Breast epithelium (tissue), 4 donors: ENCODE results near the gene ADAMTS1. TPM values are rescaled to one million over a fixed set of nuclear protein-coding genes. Genes with fewer than 3 reads are reported as not detected.

ENCODE experiments used
- DNase-seq, 2 donors: peaks; one replicate each; pipeline ENCODE4 v3.0.0-alpha.2; 2019; ENCODE audit warnings: low spot score in 2 of 2
- H3K27ac ChIP-seq, 2 donors: fragments of 200-600 bp; sonication (generic) in 1 of 2; one replicate each; pipeline ENCODE4 v1.5.1; 2016 to 2019; ENCODE audit warnings: mild to moderate bottlenecking in 1 of 2
- H3K27me3 ChIP-seq, 2 donors: fragments of 200-600 bp; sonication (generic) in 1 of 2; one replicate each; pipeline versions ENCODE4 v1.5.1 to v1.6.0; 2017 to 2019; ENCODE audit warnings: control low read depth in 1 of 2, mild to moderate bottlenecking in 1 of 2
- H3K36me3 ChIP-seq: fragments of 200-600 bp; one replicate; pipeline ENCODE4 v1.5.1; 2019
- H3K4me1 ChIP-seq, 2 donors: fragments of 200-600 bp; sonication (generic); one replicate each; pipeline ENCODE4 v1.5.1; 2016 to 2019; ENCODE audit warnings: control low read depth in 1 of 2
- H3K4me3 ChIP-seq, 3 donors: fragments of 200-600 bp; sonication (generic); 1 replicate in 2 of 3; 2 replicates in 1 of 3; pipeline ENCODE4 v1.5.1; 2016 to 2019; ENCODE audit warnings: mild to moderate bottlenecking in 3 of 3, moderate library complexity in 2 of 3
- H3K9me3 ChIP-seq, 2 donors: fragments of 200-600 bp; sonication (generic) in 1 of 2; one replicate each; pipeline ENCODE4 v1.5.1; 2016 to 2019; ENCODE audit warnings: control low read depth in 1 of 2
- POLR2A ChIP-seq: fragments of 450-650 bp; IDR thresholded peaks from one replicate; pipeline ENCODE4 v1.6.1; 2016; ENCODE audit warnings: antibody characterized with exemption, mild to moderate bottlenecking, moderate library complexity
- POLR2AphosphoS5 ChIP-seq, 3 donors: sonication (generic); formaldehyde crosslinking; IDR thresholded peaks; one replicate each; pipeline ENCODE4 v1.6.1; 2017; ENCODE audit warnings: antibody characterized with exemption in 3 of 3
- intact Hi-C: fragments of 100-400 bp; cut with DNase I; formaldehyde crosslinking; loops from one replicate; pipeline ENCODE4 v1.15.1; 2023; ENCODE audit warnings: low total_unique reads
- total RNA-seq, 3 donors: library from RNA; depleted of rRNA; stranded (reverse); fragments of >200 nt; gene quantifications; one replicate each; pipeline ENCODE4 v1.1.0, GENCODE V29; 2016
- TF ChIP-seq, protein P1 (sequence below), 3 donors: fragments of 450-650 bp; IDR thresholded peaks; one replicate each; pipeline ENCODE4 v1.5.1; 2016 to 2017; ENCODE audit warnings: antibody characterized with exemption in 3 of 3, mild to moderate bottlenecking in 3 of 3, moderate library complexity in 3 of 3

Gene ADAMTS1
- total RNA-seq, 3 donors from 2014 or later, result 72.0 to 198 (median 72.7) TPM

DNA sequence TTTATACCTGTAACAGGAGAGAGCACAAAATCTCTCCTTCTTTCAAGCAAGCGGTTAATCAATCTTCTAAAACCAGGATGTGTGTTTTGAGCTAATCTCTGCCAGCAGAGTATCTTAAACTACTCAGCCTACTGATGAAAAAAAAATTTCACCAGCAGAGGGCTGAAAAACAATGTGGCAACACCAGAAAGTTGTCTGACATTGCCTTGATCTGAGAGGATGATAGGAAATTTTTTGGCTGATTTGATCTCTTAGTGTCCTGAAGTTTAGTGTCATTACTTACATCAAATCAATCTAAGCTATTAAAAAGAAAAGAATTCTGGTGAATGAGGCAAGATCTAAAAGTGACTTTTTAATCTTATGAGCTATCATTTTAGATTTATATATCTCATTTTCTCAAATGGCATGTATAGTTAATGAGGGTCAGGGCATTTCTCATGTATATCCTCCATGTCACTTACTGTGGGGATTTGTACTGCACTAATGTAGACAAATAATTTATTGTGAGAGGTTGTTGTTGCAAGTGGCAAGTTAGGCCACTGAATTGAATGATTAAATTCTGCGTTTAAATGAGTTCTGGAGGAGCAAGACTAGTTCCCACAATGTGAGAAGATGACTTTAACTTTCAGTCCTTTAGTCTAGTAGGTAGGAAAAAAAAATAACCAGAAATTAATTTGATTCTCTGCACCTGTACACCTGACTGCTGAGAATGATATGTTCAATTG is 10.9 kb downstream of the ADAMTS1 start:
- DNase-seq, result no peak
- no peaks in the 10 kb centered on the region for H3K27me3 ChIP-seq
- no peaks in the 10 kb centered on the region for H3K36me3 ChIP-seq
- no peaks in the 10 kb centered on the region for H3K4me1 ChIP-seq
- no peak overlapping the region for H3K27ac ChIP-seq
- TF ChIP-seq POLR2A (no peak), POLR2AphosphoS5 (IDR thresholded peaks at IDR 0.05) (no peak)
- TF ChIP-seq, protein P1, sequence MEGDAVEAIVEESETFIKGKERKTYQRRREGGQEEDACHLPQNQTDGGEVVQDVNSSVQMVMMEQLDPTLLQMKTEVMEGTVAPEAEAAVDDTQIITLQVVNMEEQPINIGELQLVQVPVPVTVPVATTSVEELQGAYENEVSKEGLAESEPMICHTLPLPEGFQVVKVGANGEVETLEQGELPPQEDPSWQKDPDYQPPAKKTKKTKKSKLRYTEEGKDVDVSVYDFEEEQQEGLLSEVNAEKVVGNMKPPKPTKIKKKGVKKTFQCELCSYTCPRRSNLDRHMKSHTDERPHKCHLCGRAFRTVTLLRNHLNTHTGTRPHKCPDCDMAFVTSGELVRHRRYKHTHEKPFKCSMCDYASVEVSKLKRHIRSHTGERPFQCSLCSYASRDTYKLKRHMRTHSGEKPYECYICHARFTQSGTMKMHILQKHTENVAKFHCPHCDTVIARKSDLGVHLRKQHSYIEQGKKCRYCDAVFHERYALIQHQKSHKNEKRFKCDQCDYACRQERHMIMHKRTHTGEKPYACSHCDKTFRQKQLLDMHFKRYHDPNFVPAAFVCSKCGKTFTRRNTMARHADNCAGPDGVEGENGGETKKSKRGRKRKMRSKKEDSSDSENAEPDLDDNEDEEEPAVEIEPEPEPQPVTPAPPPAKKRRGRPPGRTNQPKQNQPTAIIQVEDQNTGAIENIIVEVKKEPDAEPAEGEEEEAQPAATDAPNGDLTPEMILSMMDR (IDR thresholded peaks at IDR 0.05), result peak in 1 of 3 donors; percentile 9
- no peaks in the 10 kb centered on the region for H3K9me3 ChIP-seq
- intact Hi-C loops, result no loop called here
- H3K4me3 ChIP-seq, result no peak overlapping the region

DNA sequence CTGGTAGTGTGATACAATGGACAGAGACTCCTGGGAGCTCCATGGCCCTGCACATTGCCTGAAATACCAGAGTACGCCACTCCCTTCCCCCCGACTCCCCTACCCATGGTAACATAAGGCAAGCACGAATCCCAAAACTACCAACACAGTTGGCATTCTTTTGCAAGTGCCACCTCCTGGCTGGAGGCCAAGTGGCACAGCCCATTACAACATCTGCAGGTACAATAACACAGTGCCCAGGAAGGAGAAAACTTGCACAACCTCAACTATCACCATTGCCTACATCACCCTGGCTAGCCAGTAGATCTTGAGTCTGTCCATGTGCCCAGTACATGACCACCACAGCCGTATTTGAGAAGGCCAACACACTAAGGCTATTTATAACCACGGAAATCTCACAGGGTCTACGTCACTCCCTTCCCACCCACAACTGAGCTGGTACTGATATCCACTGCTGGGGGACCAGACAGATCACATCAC is 11.7 kb downstream of the ADAMTS1 start:
- DNase-seq, result no peak
- no peak overlapping the region for H3K4me3 ChIP-seq
- TF ChIP-seq POLR2AphosphoS5 (IDR thresholded peaks at IDR 0.05) (no peak), POLR2A (no peak)
- TF ChIP-seq, protein P1 (IDR thresholded peaks at IDR 0.05), result no peak
- H3K4me1 ChIP-seq, result no peaks in the 10 kb centered on the region
- H3K27ac ChIP-seq, result peak overlapping the region in 1 of 2 donors; percentile 0
- H3K9me3 ChIP-seq, result no peaks in the 10 kb centered on the region
- intact Hi-C loops, result no loop called here
- no peaks in the 10 kb centered on the region for H3K36me3 ChIP-seq
- H3K27me3 ChIP-seq, result no peaks in the 10 kb centered on the region

DNA sequence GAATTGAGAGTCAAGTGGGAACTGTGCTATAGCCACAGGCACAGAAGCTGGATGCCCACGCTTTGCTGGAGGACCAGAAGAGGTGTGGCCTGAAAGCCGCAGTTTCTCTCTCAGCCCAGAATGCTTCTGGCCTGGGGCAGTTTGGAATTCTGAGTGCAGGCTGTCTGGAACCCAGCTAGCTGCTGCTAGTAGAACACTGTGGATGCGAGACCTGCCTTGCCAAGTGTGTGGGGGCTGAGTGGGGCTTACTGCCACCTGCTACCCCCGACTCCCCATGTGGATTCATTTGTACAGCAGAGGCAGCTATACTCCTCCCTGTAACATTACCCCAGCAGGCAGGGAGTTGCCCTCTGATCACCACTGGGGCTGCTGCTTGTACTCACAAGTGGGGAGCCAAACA is 12.2 kb downstream of the ADAMTS1 start:
- Histone ChIP-seq H3K4me1 (no peaks in the 10 kb centered on the region), H3K36me3 (no peaks in the 10 kb centered on the region), H3K27me3 (no peaks in the 10 kb centered on the region), H3K4me3 (no peak overlapping the region), H3K27ac (peak overlapping the region in 1 of 2 donors; percentile 0), H3K9me3 (no peaks in the 10 kb centered on the region)
- TF ChIP-seq, protein P1 (IDR thresholded peaks at IDR 0.05), result no peak
- DNase-seq, result no peak
- intact Hi-C loops, result no loop called here

DNA sequence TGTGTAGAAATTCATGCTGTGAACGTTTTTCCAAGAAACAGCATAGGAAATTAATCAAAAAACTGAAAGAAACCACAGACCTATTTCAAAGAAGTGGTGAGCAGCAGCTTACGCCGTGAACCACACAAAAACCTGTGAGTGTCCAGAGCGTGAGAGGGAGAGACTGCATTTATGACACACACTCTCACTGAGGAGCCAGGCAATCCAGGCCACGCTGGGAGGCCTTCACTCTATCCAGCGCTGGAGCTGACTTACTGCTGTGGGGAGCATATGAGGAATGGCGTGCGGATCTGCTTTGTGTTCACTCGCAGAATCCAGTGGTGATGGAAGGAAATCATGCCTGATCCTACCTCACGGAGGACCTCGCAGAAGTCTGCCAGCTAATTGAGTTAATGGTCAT is 12.7 kb downstream of the ADAMTS1 start:
- no peak for DNase-seq
- Histone ChIP-seq H3K36me3 (no peaks in the 10 kb centered on the region), H3K4me1 (no peaks in the 10 kb centered on the region), H3K4me3 (no peak overlapping the region), H3K27me3 (no peaks in the 10 kb centered on the region), H3K27ac (peak overlapping the region in 1 of 2 donors; percentile 0), H3K9me3 (no peaks in the 10 kb centered on the region)
- intact Hi-C loops, result no loop called here
- TF ChIP-seq POLR2AphosphoS5 (IDR thresholded peaks at IDR 0.05) (no peak), POLR2A (no peak)
- TF ChIP-seq, protein P1 (IDR thresholded peaks at IDR 0.05), result no peak

DNA sequence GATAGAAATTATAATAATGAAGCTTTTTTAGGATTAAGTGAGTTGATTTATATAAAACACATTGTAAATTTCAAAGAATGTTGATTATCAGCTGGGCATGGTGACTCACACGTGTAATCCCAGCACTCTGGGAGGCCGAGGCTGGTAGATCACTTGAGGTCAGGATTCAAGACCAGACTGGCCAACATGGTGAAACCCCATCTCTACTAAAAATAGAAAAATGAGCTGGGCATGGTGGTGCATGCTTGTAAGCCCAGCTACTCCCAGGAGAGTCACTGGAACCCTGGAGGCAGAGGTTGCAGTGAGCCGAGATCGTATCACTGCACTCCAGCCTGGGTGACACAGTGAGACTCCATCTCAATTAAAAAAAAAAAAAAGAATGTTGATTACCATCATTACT is 18.4 kb downstream of the ADAMTS1 start:
- Histone ChIP-seq H3K9me3 (no peaks in the 10 kb centered on the region), H3K27me3 (no peaks in the 10 kb centered on the region), H3K27ac (no peak overlapping the region), H3K4me3 (no peak overlapping the region), H3K4me1 (no peaks in the 10 kb centered on the region), H3K36me3 (no peaks in the 10 kb centered on the region)
- intact Hi-C loops, result no loop called here
- TF ChIP-seq POLR2A (no peak), POLR2AphosphoS5 (IDR thresholded peaks at IDR 0.05) (no peak)
- TF ChIP-seq, protein P1 (IDR thresholded peaks at IDR 0.05), result no peak
- DNase-seq, result no peak
